Bladder microvascular endothelial cell (primary cell): ENCODE measurements around the gene CREBBP. TPM values are rescaled to one million over a fixed set of nuclear protein-coding genes. Genes with fewer than 3 reads are reported as not detected.

Source experiments
- total RNA-seq: library from RNA; depleted of rRNA; stranded (reverse); fragments of >200 nt; gene quantifications from 2 replicates; pipeline ENCODE4 v1.2.3, GENCODE V29; 2014

The CREBBP gene
- total RNA-seq, result 14.4 and 30.8 TPM in 2 replicates

GRCh38 chr16:3880623-3881498, at the start of gene CREBBP:
CREBBP (minus strand) TSS chr16:3880713; CDS start chr16:3879916, 797 bp downstream.

GRCh38 chr16:3717235-3718018, 163.1 kb downstream of the CREBBP start, which contains the start of gene TRAP1:
TRAP1 (minus strand) TSS chr16:3717524; CDS start chr16:3717508, 16 bp downstream.

Other genes starting within 250 kb of the CREBBP start
- 9.6 and 28.1 TPM in 2 replicates for gene DNASE1, start 226.0 kb downstream of the CREBBP start, total RNA-seq
- gene TRAP1, start 163.2 kb downstream of the CREBBP start, total RNA-seq, result 44.0 and 56.8 TPM in 2 replicates
- gene ADCY9, start 235.7 kb upstream of the CREBBP start, total RNA-seq, result 13.0 and 22.3 TPM in 2 replicates